Heart left ventricle (tissue), 13 donors: ENCODE results near the gene LTF.

ENCODE experiments used
- POLR2A ChIP-seq, 2 donors: fragments of 450-650 bp; IDR thresholded peaks; one replicate each; pipeline ENCODE4 v1.6.1; 2017; ENCODE audit warnings: antibody characterized with exemption in 2 of 2, mild to moderate bottlenecking in 2 of 2, moderate library complexity in 2 of 2
- TF ChIP-seq, protein P1 (sequence below), 12 donors: fragments of 200-600 bp; sonication (generic) in 4 of 12; IDR thresholded peaks; one replicate each; pipeline versions ENCODE4 v1.5.0 to v1.8.0; 2018 to 2022; ENCODE audit warnings: antibody characterized with exemption in 12 of 12, mild to moderate bottlenecking in 5 of 12
- donor health status: ischemic (EF 13 %, LVEDD 7.1; RV severe dilation, severe dysfunction).
- donor health status: DM: no; HTN: yes; CAD: no.
- donor health status: DM: no; HTN: no; CAD: no.
- donor health status: ischemic (EF 25% LVEDD 6.9; RV normal size, moderate dysfunction).
- donor health status: ischemic (EF 25% LVEDD 5.7; RV mildly dilated, moderate dysfunction).
- donor health status: ischemic (EF 35%, LVEDD 5.7; RV mildly dilated, moderate dysfunction).
- donor health status: nonischemic (EF 11% LVEDD 7.7; RV severe dilation, severe dysfunction).
- donor health status: DM: yes; HTN: yes; CAD: no.
- donor health status: PGD.
- donor health status: ischemic (EF 29% LVEDD 5.4; RV normal size, mild dysfunction).
- donor health status: nonischemic (EF 23%, LVEDD 6.1; RV moderate dilation, normal function).

DNA sequence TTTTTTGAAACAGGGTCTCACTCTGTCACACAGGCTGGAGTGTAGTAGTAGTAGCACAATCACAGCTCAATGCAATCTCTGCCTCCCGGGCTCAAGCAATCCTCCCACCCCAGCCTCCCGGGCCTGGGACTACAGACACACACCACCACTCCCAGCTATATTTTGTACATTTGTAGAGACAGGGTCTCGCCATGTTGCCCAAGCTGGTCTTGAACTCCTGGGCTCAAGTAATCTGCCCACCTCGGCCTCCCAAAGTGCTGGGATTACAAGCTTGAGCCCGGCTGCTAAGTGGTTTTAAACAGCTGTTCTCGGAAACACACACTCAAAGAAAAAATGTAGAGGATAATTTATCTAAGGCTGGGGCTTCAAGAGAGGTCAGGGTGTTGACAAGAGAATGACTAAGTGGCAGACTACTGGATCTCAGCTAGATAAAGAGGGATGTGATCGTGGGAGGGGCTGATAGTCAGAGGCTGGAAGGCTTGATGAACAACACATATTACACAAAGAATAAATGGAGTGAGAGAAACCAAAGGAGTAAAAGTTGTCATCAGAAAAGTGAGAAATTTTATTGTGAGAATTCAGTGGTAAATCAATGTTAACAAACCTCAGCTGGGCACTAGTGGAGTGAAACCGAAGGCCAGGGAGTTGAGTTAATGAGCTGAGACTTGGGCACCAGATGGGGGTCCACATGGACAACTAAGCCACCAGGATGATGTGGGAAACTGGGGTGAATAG, 64.5 kb downstream of the LTF start:
- TF ChIP-seq, protein P1, sequence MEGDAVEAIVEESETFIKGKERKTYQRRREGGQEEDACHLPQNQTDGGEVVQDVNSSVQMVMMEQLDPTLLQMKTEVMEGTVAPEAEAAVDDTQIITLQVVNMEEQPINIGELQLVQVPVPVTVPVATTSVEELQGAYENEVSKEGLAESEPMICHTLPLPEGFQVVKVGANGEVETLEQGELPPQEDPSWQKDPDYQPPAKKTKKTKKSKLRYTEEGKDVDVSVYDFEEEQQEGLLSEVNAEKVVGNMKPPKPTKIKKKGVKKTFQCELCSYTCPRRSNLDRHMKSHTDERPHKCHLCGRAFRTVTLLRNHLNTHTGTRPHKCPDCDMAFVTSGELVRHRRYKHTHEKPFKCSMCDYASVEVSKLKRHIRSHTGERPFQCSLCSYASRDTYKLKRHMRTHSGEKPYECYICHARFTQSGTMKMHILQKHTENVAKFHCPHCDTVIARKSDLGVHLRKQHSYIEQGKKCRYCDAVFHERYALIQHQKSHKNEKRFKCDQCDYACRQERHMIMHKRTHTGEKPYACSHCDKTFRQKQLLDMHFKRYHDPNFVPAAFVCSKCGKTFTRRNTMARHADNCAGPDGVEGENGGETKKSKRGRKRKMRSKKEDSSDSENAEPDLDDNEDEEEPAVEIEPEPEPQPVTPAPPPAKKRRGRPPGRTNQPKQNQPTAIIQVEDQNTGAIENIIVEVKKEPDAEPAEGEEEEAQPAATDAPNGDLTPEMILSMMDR (IDR thresholded peaks at IDR 0.05), result no peak
- TF ChIP-seq POLR2A (IDR thresholded peaks at IDR 0.05), result no peak
